OCI-LY7 (cell line): Measurements from ENCODE around the gene NAA38.

ENCODE experiments used
- EZH2phosphoT487 ChIP-seq: fragments of 200-600 bp; sonication (generic); IDR thresholded peaks from 2 replicates; pipeline ENCODE4 v1.6.1; 2018; ENCODE audit warnings: low read depth, borderline replicate concordance, mild to moderate bottlenecking, mixed run types, antibody characterized with exemption, low read length, moderate library complexity, mixed read lengths
- TF ChIP-seq, protein P1 (sequence below): fragments of 200-600 bp; sonication (generic); conservative IDR thresholded peaks from 2 replicates; pipeline ENCODE4 v1.5.1; 2014; ENCODE audit warnings: mild to moderate bottlenecking, antibody characterized with exemption, low read length, moderate library complexity, mixed read lengths

GRCh38 chr17:7841396-7841914 is 15.9 kb downstream of the NAA38 start:
- TF ChIP-seq, protein P1, sequence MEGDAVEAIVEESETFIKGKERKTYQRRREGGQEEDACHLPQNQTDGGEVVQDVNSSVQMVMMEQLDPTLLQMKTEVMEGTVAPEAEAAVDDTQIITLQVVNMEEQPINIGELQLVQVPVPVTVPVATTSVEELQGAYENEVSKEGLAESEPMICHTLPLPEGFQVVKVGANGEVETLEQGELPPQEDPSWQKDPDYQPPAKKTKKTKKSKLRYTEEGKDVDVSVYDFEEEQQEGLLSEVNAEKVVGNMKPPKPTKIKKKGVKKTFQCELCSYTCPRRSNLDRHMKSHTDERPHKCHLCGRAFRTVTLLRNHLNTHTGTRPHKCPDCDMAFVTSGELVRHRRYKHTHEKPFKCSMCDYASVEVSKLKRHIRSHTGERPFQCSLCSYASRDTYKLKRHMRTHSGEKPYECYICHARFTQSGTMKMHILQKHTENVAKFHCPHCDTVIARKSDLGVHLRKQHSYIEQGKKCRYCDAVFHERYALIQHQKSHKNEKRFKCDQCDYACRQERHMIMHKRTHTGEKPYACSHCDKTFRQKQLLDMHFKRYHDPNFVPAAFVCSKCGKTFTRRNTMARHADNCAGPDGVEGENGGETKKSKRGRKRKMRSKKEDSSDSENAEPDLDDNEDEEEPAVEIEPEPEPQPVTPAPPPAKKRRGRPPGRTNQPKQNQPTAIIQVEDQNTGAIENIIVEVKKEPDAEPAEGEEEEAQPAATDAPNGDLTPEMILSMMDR: peak; percentile 42; the same call in 1 of the 2 replicates
- no peak for TF ChIP-seq EZH2phosphoT487
